K562 (cell line): ENCODE results near the gene OPA3. TPM values are rescaled to one million over a fixed set of nuclear protein-coding genes. Genes with fewer than 3 reads are reported as not detected.

Experiments
- BMI1 ChIP-seq: fragments of 150-350 bp; IDR thresholded peaks from 2 replicates; pipeline ENCODE4 v1.6.1; 2014; ENCODE audit warnings: low read length
- CBFA2T3 ChIP-seq: fragments of 450-650 bp; IDR thresholded peaks from 2 replicates; pipeline ENCODE4 v1.6.1; 2017
- GTF2E2 ChIP-seq: fragments of 200-800 bp; sonication (Bioruptor generic); IDR thresholded peaks from 2 replicates; pipeline ENCODE4 v1.6.1; 2016; ENCODE audit warnings: missing genetic modification characterization, missing compliant biosample characterization
- MTA3 ChIP-seq: fragments of 450-650 bp; formaldehyde crosslinking; IDR thresholded peaks from 2 replicates; pipeline ENCODE4 v1.6.1; 2017; ENCODE audit warnings: mild to moderate bottlenecking, borderline replicate concordance
- NFYB ChIP-seq: IDR thresholded peaks from 2 replicates; pipeline ENCODE4 v1.6.1; 2011; ENCODE audit warnings: mild to moderate bottlenecking, moderate library complexity; ENCODE audit not compliant: insufficient read length; ENCODE audit errors: extremely low read depth
- NR1H2 ChIP-seq: sonication (generic); formaldehyde crosslinking; IDR thresholded peaks from 2 replicates; pipeline ENCODE4 v1.4.0; 2020; ENCODE audit warnings: mild to moderate bottlenecking, missing genetic modification reagents
- PHF20 ChIP-seq: fragments of 450-650 bp; IDR thresholded peaks from 2 replicates; pipeline ENCODE4 v1.6.1; 2018; ENCODE audit not compliant: partially characterized antibody
- PRPF4 ChIP-seq: fragments of 200-400 bp; formaldehyde crosslinking; IDR thresholded peaks from one replicate; pipeline ENCODE4 v1.6.1; 2017; ENCODE audit warnings: low read length, low read depth, mild to moderate bottlenecking; ENCODE audit not compliant: insufficient read depth, poor library complexity, severe bottlenecking
- SLC30A9 ChIP-seq: fragments of 250-450 bp; sonication (Bioruptor Pico); IDR thresholded peaks from 2 replicates; pipeline ENCODE4 v1.8.0; 2022; ENCODE audit warnings: mild to moderate bottlenecking, moderate library complexity
- U2AF2 ChIP-seq: fragments of 200-400 bp; formaldehyde crosslinking; optimal IDR thresholded peaks from 2 replicates; pipeline ENCODE3; 2017; ENCODE audit warnings: low read depth, mild to moderate bottlenecking, low read length
- USF2 ChIP-seq: sonication (generic); formaldehyde crosslinking; IDR thresholded peaks from 2 replicates; pipeline ENCODE4 v1.5.0; 2020; ENCODE audit warnings: missing genetic modification reagents
- ZNF224 ChIP-seq: sonication (generic); formaldehyde crosslinking; IDR thresholded peaks from 2 replicates; pipeline ENCODE4 v1.8.0; 2022; ENCODE audit warnings: mild to moderate bottlenecking, missing genetic modification reagents
- ZNF232 ChIP-seq: sonication (generic); formaldehyde crosslinking; IDR thresholded peaks from 2 replicates; pipeline ENCODE4 v1.8.0; 2022; ENCODE audit warnings: mild to moderate bottlenecking, missing genetic modification reagents
- ZNF253 ChIP-seq: fragments of 250-450 bp; sonication (Bioruptor Pico); conservative IDR thresholded peaks from 2 replicates; pipeline ENCODE4 v1.6.1; 2021; ENCODE audit warnings: mild to moderate bottlenecking
- ZNF318 ChIP-seq, 2 experiments: fragments of 450-650 bp; IDR thresholded peaks; 2 replicates each; pipeline ENCODE4 v1.6.1; 2016; ENCODE audit warnings: mild to moderate bottlenecking in 2 of 2, borderline replicate concordance in 1 of 2, low read depth in 1 of 2, moderate library complexity in 1 of 2
- polyA plus RNA-seq, 8 experiments: library from polyadenylated mRNA; depleted of rRNA in 4 of 8; stranded (reverse) in 5 of 8; unstranded in 3 of 8; fragments of >200 nt; fragmentation: Nextera tagmentation in 2 of 8; fragmentation: Illumina TruSeq in 1 of 8; extraction: Ambion mirVana in 2 of 8; extraction: Trizol in 1 of 8; gene quantifications; 2 replicates each; pipeline versions ENCODE4 v1.2.1 to v1.2.3, GENCODE V29; 2011 to 2014; ENCODE audit warnings: inconsistent platforms in 1 of 8, missing spikeins in 1 of 8
- total RNA-seq, 7 experiments: library from RNA; depleted of rRNA in 6 of 7; stranded (reverse); fragments of >200 nt in 6 of 7; fragmentation: Illumina TruSeq in 2 of 7; extraction: Trizol in 2 of 7; gene quantifications; 2 replicates each; pipeline versions ENCODE4 v1.2.1 to v1.2.3, GENCODE V29; 2011 to 2021; ENCODE audit warnings: low replicate concordance in 1 of 7

Gene OPA3
- total and polyA plus RNA-seq, 9 of the 15 experiments (the other 6 are each of a cell fraction or from before 2014, with no cell fraction given), result 1.4 to 18.8 (median 9.0) TPM

- TF ChIP-seq ZNF318 (IDR thresholded peaks at IDR 0.05; ENCODE audit: borderline replicate concordance in 1 of 2, low read depth in 1 of 2) (no peak), CBFA2T3 (no peak), PRPF4 (no peak), U2AF2 (no peak), PHF20 (peak; percentile 42), ZNF232 (CRISPR knock-in tag) (no peak), SLC30A9 (no peak), NFYB (no peak), ZNF253 (CRISPR knock-in tag) (no peak), USF2 (CRISPR knock-in tag) (peak; percentile 90), ZNF224 (CRISPR knock-in tag) (no peak), BMI1 (no peak), GTF2E2 (tag) (no peak), NR1H2 (CRISPR knock-in tag) (peak; percentile 43; the same call in 1 of the 2 replicates), MTA3 (peak; percentile 54; the same call in 1 of the 2 replicates)
Observed at GRCh38 chr19:45591004-45591637, 6.5 kb upstream of the OPA3 start (continued).
